Measurements from ENCODE around the gene MYLK.
A peak's percentile ranks its signal among the peaks of the same experiment; 100 is the strongest.
"Not testable (repeated sequence)": the region's sequence is repeated elsewhere in the genome, so short reads cannot be mapped to it uniquely, and the experiment has no call there.

MYLK gene

DNA sequence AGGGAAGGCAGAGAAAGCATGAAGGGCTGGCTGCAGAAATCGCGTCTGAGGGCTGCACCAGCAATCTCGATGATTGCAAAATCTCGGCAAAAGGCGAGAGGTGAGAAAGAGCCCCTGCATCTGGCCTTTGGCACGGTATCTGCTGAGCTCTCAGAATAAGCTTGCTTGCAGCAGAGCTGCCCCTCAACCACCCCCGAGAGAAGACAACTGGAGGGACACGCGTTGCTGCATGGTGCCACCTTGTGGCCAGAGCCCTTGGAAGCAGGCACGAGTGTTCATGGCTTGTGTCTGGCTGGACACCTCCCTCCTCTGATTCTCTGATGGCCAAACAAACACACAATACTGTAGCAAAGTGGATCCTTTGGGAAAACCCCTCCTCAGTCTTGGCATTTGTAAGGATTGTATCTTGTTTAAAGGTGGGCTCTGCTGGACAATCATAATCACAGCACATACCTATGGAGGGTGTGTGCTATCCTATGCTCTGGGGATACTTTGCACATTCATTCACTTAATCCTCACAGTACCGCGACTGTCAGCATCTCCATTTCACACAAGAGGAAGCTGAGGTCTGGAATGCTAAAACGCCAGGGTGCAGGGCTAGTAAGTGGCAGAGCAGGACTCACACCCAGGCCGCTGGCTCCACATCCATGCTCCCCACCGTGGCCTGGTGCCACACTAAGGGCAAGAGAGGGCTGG is 164.9 kb downstream of the MYLK start:
- peak; percentile 27 to 32 for DNase-seq

DNA sequence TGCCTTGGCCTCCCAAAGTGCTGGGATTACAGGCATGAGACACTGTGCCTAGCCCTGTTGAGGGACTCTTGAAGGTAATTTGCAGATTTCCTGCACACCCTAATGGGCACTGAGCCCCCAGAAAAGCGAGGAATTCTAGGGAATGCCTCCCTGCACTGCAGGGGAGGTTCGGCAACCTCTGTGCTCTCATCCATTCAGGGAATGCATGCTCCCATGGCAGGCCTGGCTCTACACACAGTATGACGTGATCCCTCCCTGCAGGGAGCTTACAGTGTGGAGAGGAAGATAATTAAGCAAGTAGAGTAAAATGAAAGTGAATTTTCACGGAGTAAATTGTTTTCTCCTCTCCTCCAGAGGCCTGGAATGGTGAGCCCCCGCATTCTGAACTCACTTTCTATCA is 166.0 kb downstream of the MYLK start:
- no peak for DNase-seq

DNA sequence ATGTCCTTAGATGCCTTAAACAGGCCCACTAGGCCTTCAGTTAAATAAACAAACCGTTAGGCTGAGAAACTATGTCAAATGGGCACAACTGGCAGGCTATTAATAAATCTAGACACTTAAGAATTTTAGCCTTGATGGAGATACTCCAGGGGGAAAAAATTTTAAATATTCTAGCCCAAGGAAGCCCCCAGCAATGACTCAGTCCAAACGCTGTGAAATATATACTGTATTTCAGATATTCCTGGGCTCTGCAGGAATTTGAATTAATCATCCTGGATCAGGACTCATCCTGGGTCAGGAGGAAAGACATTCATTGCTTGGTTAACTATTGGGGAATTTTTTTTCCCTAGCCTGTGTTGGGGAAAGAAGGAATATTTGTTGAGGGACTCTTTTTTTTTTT is 166.7 kb downstream of the MYLK start:
- DNase-seq = not testable (repeated sequence)

- no peak for DNase-seq
These were observed 167.7 kb downstream of the MYLK start for GRCh38 chr3:123716411-123716810.

GRCh38 chr3:123713211-123713610 is 170.9 kb downstream of the MYLK start:
- DNase-seq = no peak

- DNase-seq = no peak
These were observed 171.9 kb downstream of the MYLK start for GRCh38 chr3:123712077-123712860.

DNA sequence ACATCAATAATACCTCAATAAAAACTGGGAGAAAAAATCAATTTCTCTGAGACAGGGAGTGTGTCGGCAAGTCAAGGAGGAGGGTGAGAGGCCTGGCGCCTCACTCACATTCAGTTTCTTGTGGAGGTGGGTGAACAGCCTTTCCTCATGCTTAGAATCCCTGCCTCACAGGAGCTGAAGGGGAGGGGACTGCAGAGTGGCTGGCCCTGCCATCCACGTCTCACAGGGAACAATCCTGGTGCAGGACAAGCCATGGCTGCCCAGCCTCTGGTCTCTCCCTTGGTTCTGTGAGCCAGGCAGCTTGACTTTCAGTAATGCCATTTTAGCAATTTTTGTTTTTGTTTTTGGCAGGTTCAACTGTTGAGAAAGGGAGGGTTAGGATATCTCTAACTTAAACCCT is 172.8 kb downstream of the MYLK start:
- DNase-seq = no peak

GRCh38 chr3:123708531-123708930 is 175.6 kb downstream of the MYLK start:
- DNase-seq = no peak

DNA sequence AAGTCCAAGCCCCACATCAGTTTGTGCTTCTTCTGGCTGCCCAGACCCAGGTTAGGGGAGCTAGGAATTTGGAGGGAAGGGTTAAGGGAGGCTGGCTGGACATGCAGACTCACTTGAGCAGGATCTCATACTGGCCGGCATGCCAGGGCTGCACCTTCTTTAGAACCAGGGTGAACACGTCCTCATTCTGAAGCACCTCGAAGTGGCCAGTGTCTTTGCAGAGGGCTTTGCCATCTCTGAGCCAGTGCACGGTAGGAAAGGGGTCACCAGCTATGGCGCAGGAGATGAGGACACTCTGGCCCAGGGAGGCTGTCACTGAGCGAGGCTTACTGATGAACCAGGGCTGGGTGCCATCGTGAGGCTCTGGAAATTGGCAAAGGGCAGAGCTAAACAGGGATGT is 176.5 kb downstream of the MYLK start:
- DNase-seq = not testable (repeated sequence)

- no peak for DNase-seq
These were observed 177.3 kb downstream of the MYLK start for GRCh38 chr3:123706871-123707270.

- no peak for DNase-seq
These were observed 178.4 kb downstream of the MYLK start for GRCh38 chr3:123705488-123706285.

DNA sequence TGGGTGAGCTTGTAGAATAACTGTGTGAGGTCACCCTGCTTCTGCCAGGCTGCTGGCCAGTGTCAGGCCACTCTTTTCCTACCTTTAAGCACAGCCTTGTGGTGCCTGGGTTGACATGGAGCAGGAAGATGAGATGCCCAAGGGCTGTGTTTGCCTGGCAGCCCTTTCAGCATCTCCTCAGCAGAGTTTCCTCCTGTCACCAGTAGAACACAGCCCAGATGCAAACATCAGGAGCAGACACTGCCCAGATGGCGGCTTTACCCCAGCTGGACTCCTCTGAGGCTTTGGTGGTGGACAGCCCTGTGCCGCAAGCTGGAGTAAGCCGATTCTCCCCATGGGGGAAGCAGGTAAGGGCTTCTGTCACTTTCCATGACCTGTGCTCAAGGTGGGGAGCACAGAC is 180.5 kb downstream of the MYLK start:
- DNase-seq = not testable (repeated sequence)

DNA sequence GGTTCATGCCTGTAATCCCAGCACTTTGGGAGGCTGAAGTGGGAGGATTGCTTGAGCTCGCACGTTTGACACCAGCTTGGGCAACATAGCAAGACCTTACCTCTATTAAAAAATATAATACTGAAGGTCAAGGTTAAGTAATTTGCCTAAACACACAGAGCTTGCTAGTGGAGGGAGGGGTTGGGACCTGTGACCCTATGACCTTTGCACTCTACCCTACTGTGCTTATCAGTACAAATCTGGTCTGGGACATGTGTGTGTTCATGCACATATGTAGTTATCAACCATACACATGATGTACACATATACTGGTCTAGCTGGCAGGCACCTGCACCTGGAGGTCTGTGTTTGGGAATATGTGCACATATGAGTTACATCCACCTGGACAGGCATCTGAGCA is 181.4 kb downstream of the MYLK start:
- no peak for DNase-seq

DNA sequence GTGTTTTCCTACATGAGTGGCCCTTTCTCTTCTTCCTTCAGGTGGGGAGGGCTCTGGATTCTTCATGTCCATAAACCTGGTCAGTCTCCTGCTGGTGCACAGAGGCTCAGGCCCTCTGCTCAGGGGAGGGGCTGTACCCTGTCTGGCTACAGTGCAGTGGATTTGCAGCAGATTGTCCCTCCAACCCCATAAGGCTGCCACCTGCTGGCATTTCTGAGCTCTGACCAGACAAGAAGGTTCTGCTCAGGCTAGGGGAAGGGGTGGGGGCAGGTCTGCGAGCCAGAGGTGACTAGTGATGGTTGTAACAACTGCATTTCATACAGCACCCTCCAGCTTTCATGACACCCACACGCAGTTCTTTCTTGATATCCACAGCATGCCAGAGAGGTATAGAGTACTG is 182.1 kb downstream of the MYLK start:
- DNase-seq = peak in 1 of 2 donors; percentile 8

- no peak for DNase-seq
These were observed 183.1 kb downstream of the MYLK start for GRCh38 chr3:123700791-123701722.

- no peak for DNase-seq
These were observed 185.3 kb downstream of the MYLK start for GRCh38 chr3:123698813-123699212.

DNA sequence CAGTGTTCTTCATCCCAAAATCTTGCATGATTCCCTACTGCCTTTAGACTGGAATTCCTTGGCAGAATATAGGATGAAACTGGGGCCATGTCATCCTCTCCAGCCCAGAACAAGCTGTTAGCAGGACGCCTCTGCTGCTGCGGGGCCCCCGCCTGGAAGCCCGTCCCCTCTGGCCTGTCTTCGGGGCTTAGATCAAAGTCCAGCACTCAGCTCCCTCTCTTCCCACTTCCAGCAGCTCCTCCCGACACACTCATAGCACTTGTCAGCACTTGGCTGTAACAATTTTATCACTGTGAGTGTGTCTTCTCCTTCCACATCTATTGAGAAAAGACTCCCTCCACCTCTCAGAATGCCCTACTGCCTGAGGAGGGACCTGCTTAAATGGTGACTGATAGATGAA is 187.3 kb downstream of the MYLK start:
- no peak for DNase-seq

DNA sequence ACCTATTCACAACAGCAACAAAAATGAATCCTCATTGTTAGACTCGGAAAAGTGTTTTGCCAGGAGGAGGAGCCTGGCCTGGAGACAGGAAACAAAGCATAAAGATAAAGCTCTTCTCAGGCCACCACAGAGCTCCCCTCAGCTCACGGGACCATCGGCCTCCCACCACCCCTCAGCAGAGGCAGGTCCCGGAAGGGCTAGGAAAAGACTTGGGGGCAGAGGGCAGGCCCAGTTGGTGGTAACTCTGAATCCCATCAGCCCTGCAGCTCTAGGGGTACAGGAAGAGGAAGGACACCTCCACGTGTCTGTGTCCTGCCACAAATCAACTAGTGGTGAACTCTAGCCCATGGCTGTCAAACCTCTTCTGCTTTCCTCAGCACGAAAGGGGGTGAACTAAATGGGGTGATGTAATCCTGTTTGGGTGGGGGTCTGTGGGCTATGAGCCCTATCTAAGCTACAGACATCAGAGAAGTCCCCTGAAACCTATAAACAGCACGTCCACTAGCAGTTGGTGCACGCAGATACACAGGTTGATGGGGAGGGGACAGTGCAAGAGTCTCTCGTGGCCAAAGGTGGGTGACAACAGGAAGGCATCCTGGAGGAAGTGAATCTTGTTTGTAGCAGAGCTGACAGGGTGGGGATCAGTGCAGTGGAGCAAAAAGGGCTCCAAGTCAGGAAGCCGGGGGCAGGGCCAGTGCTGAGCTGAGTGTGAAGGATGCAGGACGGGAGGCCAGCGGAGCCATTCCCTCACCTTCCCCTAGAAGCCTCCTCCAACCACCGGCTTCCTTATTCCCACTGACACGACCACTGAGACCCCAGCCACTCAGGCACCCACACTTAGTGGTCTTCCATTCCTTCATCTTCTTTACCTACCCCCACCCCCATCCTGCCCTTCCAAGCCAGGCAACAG is 188.1 kb downstream of the MYLK start:
- DNase-seq = no peak

GRCh38 chr3:123695152-123695551 is 189.0 kb downstream of the MYLK start:
- DNase-seq = no peak

DNA sequence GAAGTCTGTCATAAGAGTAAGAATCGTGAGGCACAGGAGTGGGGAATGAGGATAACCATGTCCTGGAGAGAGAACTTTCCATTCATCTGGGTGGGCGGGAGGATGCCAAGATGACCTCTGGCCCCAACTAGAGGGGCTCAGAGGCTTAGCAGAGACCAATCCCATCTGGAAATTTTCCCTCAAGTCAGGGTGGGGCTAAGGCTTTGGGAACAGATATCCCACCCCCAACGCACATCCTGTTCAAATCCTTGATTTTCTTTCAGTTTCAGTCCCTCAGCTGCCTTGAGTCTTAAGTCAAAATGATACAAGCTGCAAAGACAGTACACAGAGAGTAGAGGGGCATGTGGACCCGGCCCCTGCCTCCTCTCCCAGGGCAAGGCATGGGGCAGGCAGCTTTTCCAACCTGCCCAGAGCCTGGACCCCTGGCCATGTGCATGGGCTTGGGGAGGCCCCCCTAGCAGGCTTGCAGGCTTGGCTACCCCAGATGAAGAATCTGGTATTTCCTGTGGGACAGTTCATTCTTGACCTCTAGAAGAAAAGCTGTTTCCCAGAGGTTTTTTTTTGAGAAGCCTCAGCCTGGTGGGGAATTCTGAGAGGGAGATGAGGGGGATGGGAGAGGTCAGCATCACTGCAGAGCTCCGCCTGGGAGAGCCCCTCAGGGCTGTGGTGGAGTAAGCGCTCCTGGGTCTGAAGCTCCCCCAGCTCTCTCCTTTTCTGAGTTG is 189.6 kb downstream of the MYLK start:
- no peak for DNase-seq

All from stimulated activated CD4-positive, alpha-beta T cell treated with anti-CD3 and anti-CD28 coated beads, Interleukin-2, amount 100 ng/mL, for 48 hours (primary cell).